AG04449 (cell line): ENCODE measurements around the gene SPAG9.

Source experiments
- CTCF ChIA-PET: fragments of 350-600 bp; formaldehyde crosslinking; extraction: SDS; loops from one replicate; lab custom pipeline; 2021; ENCODE audit warnings: antibody characterized with exemption; lab: Yijun Ruan, JAX
- POLR2A ChIA-PET: fragments of 400-600, 350-600 bp; formaldehyde crosslinking; extraction: SDS; loops from one replicate; lab custom pipeline; 2020; ENCODE audit warnings: antibody characterized with exemption, inconsistent platforms; lab: Yijun Ruan, JAX
- DNase-seq: peaks from one replicate; pipeline ENCODE4 v3.0.0-alpha.2; 2010; ENCODE audit warnings: low read depth, low spot score
- H3K4me3 ChIP-seq: 2 replicates; pipeline ENCODE4 v1.5.1; 2011; ENCODE audit warnings: low read depth, mild to moderate bottlenecking, control low read depth, low read length
- TF ChIP-seq, protein P1 (sequence below): IDR thresholded peaks from one replicate; pipeline ENCODE4 v1.5.1; 2011; ENCODE audit warnings: mild to moderate bottlenecking, moderate library complexity, low read length, control low read depth, inconsistent platforms; ENCODE audit not compliant: insufficient read depth; ENCODE audit errors: missing control alignments

Gene SPAG9

GRCh38 chr17:51076821-51077220, 43.8 kb downstream of the SPAG9 start:
- no peak for DNase-seq
- no peak overlapping the region for H3K4me3 ChIP-seq
- ChIA-PET CTCF (interaction anchor here (0.8 to 1.2 kb wide), 2 partner anchors 10 to 42 kb away, joined by 3 read pairs; no protein-coding TSS in a partner anchor), POLR2A (no interaction called here)
- TF ChIP-seq, protein P1, sequence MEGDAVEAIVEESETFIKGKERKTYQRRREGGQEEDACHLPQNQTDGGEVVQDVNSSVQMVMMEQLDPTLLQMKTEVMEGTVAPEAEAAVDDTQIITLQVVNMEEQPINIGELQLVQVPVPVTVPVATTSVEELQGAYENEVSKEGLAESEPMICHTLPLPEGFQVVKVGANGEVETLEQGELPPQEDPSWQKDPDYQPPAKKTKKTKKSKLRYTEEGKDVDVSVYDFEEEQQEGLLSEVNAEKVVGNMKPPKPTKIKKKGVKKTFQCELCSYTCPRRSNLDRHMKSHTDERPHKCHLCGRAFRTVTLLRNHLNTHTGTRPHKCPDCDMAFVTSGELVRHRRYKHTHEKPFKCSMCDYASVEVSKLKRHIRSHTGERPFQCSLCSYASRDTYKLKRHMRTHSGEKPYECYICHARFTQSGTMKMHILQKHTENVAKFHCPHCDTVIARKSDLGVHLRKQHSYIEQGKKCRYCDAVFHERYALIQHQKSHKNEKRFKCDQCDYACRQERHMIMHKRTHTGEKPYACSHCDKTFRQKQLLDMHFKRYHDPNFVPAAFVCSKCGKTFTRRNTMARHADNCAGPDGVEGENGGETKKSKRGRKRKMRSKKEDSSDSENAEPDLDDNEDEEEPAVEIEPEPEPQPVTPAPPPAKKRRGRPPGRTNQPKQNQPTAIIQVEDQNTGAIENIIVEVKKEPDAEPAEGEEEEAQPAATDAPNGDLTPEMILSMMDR: no peak

GRCh38 chr17:51071556-51071955, 49.1 kb downstream of the SPAG9 start:
- DNase-seq: no peak
- H3K4me3 ChIP-seq: no peak overlapping the region
- POLR2A ChIA-PET: no interaction called here
- TF ChIP-seq, protein P1: no peak
- CTCF ChIA-PET: no interaction called here

- CTCF ChIA-PET: interaction anchor here (1.1 to 1.3 kb wide), 2 partner anchors 64 to 65 kb away, joined by 3 to 4 read pairs; no protein-coding TSS in a partner anchor
- no peak overlapping the region for H3K4me3 ChIP-seq
- TF ChIP-seq, protein P1: no peak
- DNase-seq: no peak
- POLR2A ChIA-PET: interaction anchor here (0.6 kb wide), 1 partner anchor 326 kb away, joined by 3 read pairs; no protein-coding TSS in a partner anchor
Measured at GRCh38 chr17:51065466-51065865, 55.2 kb downstream of the SPAG9 start.

GRCh38 chr17:51064061-51064735, 56.5 kb downstream of the SPAG9 start:
- no peak for DNase-seq
- TF ChIP-seq, protein P1: no peak
- POLR2A ChIA-PET: no interaction called here
- CTCF ChIA-PET: interaction anchor here (1.2 to 1.8 kb wide), 2 partner anchors 62 to 89 kb away, joined by 4 to 6 read pairs; partner anchors contain the start of gene NME1
- no peak overlapping the region for H3K4me3 ChIP-seq

DNA sequence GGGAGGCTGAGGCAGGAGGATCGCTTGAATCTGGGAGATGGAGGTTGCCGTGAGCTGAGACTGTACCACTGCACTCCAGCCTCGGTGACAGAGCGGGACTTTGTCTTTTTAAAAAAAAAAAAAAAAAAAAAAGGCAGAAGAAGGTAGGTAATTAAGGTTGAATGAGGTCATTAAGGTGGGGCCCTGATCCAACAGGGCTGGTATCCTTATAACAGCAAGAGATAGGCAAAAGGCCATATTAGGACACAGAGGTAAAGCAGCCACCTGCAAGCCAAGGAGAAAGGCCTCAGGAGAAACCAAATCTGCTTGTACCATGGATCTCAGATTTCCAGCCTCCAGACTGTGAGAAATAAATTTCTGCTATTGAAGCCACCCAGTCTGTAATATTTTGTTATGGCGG, 60.3 kb downstream of the SPAG9 start:
- CTCF ChIA-PET: interaction anchor here (0.8 to 18.4 kb wide), 8 partner anchors 8 to 208 kb away, joined by 3 to 276 read pairs (median 4); partner anchors contain the start of gene NME1

More for the DNA sequence above, 60.3 kb downstream of the SPAG9 start:
- POLR2A ChIA-PET: interaction anchor here (0.7 kb wide), 1 partner anchor 28 kb away, joined by 3 read pairs; no protein-coding TSS in a partner anchor
- no peak for DNase-seq
- TF ChIP-seq, protein P1: no peak
- H3K4me3 ChIP-seq: no peak overlapping the region
